Embryonic facial prominence (tissue), 1 donor: Measurements from ENCODE around the gene NXPH4.

ENCODE experiments used
- DNase-seq: peaks from one replicate; pipeline ENCODE4 v3.0.0-alpha.2; 2016; ENCODE audit errors: extremely low spot score

The NXPH4 gene

DNA sequence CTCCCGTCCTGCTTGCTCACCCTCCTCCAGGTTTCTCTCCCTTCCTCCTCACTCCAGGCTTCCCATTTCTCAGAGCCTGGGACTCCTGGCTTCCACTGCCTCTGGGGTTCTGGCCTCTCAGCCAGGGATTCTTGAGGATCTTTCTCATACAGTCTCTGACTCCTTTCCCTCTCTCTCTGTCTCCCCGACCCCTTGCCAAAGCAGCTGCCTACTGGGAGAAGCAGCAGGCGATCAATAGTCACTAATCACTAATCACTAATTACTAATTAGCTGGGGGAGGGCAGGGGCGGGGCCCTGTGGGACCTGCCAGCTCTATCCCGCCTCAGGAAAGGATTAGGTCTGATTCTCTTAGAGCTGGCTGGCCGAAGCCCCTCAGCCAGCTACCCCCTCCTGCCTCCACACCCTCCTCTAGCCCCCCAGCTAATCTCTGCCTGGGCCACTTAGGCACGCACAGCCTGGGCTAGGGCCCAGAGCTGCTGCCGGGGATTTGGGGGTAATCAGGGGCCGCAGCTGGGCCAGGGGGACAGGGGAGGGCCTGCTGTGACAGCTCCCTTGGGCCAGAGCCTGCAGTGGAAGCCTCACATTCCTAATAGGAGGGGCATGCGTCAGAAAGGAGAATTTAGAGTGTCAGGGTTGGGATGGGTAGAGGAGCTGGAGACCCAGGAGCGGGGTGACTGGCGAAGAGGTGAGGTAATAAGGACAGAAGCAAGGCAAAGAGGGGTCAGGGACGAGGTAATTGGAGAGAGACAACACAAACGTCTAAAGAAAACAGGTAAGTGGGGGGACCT lies 2.8 kb downstream of the NXPH4 start:
- no peak for DNase-seq

DNA sequence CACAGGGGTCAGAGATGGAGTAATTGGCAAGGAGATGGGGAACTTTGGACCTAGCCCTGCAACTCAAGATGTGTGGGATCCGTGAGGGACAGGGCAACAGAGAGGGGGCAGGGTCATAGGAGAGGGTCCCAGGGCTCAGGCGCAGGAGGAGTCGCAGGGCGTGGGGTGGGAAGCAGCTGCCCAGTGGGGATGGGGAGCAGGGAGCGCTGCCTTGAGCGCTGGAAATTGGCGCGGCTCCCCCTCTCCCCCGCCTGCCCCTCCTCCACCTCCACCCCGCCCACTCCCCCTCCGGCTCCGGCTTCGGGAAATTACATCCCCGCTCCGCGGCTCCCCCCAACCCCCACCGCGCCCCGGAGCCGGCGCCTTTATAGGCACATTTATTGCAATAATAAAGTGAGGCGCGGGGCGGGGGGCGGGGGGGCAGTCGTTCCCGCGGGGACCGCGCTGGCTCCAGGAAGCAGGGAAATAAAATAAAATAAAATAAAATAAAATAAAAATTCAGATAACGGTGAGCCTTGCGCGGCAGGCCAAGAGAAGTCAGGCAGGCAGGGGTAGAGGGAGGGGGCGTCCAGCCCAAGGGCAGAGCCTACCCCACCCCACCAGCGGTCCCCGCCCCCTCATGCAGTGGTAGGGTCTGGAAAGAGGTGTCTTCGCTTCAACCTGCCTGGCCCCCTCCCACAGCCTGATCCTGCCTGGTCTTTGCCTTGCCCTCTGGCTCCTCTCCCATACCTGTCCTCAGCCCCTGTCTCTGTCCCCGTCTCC lies 3.6 kb downstream of the NXPH4 start:
- no peak for DNase-seq

DNA sequence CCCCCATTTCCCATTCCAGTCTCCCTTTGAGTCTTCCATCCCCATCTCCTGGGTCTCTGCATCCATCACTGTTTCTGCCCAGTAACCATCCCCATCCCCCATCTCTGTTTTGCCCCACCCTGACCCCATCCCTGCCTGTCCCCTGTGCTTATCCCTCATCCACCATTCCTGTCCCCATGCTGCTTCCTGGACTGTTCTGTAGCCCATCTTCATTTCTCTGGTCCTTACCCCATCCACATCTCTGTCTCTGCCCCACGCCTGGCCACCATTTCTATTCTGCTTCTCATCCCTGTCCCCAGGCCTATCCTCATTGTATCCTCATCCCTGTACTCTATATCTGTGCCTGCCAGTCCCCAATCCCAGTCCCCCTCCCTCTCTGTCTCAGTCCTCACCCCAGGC lies 4.2 kb downstream of the NXPH4 start:
- no peak for DNase-seq

DNA sequence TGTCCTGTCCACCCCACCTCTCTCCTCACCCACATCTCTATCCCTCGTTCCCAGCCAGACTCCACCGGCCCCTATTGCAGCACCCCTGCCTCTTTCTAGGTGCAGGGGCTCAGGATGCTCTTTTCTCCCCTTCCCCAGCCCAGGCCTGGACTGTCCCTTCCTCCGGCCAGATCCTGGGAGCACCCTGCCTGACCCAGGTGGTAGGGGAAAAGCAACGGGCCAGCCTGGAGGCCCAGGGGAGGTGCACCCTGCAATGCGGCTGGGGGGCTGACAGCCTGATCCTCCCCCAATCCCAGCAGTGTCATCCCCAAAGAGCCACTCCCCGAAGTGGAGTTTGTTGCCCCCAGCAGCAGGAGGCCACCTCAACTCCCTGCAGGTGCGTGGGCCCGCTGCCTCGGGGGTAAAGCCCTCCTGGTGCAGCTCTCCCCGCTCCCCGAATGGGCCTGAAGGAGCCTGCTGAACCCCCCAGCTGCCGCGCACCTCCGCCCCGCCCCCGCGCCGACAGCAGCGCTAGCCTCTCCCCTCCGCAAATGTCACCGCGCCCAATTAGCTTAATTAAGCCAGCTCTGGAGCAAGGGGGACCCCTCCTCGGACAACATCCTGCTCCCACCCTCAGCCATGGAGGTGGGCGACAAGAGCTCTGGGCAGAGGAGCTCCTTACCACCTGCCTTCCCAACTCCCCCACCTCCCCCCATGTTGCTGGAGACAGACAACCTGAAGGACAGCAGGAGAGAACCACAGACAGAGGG lies 4.7 kb downstream of the NXPH4 start:
- no peak for DNase-seq

DNA sequence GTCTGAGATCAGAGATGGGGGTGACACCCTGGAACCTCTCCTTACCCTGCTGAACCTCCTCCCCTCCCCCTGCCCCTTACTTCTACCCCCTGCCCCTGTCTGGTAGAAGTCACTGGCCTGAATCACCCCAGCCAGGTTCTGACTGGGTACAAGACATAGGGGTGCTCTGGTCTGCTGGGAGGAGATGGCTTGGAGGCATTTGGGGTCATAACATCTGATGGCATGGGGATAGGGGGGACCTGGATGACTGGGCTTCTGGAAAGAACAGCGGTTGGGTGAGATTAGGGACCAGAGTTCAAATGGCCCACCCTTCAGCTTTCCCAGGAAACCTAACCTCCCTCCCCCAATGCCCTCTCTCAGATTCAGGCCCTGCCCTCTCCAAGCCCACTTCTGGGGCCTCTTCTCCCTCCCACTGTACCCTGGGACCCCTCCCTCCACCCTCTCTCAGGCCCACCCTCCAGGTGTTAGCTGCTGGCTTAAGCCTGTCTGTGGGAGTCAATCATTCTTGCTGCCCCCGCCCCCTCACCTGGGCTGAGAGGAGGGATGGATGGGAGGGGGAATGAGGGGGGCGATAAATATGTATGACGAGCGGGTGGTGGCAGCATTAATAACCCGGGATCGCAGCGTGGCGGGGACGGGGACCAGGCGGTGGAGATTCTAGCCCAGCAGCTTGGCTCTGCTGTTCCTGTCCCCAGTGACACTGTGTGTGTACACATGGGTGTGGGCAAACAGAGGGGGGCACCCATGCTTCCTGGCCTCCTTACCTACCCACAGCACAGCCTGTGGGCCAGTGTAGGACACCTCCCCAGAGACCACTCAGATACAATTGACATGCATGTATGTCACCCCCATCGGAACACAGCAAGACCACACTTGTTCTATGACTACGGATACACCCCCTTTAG lies 5.9 kb downstream of the NXPH4 start:
- DNase-seq, result no peak

DNA sequence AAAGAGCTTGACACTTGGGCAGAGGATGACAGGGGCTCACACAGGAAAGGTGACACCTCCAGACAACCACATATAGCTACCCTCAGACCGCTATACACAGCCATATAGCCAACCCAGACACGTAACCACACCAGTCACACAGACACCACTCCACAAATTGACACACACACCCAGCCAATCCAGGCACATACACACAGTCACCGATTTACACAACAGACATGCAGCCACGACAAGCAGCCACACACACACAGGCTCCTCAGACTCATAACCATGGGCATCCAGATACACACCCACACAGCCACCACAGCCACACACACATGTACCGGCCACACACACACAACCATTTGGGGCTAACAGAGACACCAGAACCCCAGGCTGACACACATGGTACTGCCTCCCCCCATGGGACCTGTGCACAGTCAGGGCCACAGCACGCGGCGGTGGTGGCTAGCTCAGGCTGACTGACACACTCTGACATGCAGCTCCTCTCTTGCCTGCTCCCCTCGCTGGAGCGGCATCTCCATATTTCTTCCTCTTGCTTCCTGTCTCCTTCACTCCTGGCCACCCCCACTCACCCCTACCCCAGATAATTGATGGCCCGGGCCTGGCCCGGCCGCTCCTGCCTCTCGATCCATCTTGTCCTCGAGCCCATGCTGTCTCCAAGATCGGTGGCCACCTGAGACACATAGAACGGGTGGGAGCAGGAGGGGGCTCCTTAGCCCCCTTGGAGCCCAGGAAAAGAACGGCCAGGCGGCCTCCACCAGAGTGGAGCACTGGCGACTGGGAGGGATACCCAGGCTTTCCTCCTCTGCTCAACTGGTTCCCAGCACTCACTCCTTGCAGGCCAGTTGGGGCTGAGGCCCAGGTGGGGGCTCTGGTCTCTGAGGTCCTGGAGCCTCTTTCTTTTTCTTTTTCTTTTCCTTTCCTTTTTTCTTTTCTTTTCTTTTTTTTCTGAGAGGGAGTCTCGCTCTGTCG lies 6.9 kb downstream of the NXPH4 start:
- no peak for DNase-seq

DNA sequence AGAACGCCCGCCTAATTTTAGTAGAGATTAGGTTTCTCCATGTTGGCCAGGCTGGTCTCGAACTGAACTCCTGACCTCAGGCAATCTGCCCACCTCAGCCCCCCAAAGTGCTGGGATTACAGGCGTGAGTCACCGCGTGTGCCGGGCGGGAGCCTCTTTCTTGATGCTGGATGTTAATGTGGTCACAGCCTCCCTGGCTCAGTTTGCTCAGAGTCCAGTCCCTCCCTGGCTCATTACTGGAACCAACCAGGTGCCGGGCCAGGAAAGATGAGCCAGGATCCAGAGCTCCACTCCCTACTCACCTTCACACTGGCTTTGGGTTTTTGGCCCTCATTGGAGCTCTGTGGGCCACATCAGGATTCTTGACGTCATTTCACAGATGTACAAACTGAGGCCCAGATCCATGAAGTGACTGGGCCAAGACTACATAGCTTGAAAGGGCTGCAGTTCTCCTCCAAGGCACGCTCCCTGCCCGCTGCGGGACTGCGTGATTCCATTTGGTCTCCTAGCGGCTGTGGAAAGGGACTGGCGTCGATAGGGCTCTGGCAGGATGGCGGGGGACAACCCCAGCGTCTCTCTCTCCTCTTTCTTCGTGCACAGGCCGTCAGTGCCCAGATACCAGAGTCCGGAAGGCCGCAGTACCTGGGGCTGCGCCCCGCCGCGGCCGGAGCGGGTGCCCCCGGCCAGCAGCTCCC lies 7.8 kb downstream of the NXPH4 start:
- DNase-seq, result no peak

DNA sequence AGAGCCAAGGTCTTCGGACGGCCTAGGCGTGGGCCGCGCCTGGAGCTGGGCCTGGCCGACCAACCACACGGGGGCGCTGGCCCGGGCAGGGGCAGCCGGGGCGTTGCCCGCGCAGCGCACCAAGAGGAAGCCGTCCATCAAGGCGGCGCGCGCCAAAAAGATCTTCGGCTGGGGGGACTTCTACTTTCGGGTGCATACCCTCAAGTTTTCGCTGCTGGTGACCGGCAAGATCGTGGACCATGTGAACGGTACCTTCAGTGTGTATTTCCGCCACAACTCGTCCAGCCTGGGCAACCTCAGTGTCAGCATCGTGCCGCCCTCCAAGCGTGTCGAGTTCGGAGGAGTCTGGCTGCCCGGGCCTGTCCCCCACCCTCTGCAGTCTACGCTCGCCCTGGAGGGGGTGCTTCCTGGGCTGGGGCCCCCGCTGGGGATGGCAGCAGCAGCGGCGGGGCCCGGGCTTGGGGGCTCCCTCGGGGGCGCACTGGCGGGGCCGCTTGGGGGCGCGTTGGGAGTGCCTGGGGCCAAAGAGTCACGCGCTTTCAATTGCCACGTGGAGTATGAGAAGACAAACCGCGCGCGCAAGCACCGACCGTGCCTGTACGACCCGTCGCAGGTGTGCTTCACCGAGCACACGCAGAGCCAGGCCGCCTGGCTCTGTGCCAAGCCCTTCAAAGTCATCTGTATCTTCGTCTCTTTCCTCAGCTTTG lies 8.5 kb downstream of the NXPH4 start:
- no peak for DNase-seq

DNA sequence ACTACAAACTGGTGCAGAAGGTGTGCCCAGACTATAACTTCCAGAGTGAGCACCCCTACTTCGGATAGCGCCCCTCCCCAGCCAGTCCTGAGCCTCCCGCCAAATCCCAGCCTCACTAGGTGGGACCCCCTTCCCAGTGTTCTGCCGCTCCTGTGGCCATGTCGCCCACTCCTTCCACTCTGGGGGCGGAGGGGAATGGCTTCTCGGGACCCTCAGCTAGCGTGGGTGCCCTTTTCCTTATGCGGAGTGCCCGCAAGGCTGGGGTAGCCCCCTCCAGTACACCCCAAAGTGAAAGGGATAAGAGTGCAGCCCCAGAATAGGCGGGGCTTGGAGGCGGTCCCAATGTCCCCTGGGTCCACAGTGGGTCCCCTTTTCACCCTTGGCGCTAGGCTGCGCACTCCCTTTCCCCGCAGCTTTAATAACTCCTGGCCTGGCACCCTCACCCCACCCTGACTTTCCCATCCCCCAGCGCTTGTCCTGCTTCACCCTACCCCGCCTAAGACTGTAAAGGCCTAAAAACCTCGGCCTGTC lies 9.2 kb downstream of the NXPH4 start:
- no peak for DNase-seq

DNA sequence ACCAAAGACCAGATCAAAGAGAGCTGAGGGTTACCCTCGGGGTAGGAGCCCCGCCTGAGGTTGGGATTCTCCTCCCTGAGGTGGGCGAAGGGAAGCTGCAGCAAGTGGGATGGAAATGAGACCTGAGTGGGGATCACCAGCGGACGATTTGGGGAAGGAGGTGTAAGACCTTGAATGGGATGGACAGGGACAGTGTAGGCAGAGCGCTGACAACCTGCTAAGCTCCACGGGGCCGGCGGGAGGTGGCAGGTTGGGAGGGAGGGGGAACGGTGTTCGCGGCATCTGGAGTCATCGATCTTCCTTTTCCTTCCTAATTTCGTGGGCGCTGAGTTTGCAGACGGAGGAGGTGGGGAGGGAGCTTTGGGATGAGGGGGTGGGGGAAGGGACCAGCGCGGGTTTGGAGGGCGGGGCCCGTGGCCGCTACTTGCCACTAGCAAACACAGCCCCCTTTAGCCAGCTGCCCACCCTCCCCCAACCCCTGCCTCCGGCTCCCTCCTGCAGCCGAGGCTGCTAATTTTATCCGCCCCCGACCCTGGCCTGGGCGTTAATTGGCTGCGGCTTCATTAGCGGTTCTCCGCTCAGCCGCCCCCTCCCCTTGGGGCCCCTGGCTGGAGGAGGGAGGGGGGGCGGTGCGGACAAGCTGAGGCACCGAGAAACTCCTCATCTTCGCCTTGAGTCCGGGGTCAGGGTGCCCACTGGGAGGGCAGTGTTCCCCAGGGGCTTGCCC lies 10.2 kb downstream of the NXPH4 start:
- no peak for DNase-seq

DNA sequence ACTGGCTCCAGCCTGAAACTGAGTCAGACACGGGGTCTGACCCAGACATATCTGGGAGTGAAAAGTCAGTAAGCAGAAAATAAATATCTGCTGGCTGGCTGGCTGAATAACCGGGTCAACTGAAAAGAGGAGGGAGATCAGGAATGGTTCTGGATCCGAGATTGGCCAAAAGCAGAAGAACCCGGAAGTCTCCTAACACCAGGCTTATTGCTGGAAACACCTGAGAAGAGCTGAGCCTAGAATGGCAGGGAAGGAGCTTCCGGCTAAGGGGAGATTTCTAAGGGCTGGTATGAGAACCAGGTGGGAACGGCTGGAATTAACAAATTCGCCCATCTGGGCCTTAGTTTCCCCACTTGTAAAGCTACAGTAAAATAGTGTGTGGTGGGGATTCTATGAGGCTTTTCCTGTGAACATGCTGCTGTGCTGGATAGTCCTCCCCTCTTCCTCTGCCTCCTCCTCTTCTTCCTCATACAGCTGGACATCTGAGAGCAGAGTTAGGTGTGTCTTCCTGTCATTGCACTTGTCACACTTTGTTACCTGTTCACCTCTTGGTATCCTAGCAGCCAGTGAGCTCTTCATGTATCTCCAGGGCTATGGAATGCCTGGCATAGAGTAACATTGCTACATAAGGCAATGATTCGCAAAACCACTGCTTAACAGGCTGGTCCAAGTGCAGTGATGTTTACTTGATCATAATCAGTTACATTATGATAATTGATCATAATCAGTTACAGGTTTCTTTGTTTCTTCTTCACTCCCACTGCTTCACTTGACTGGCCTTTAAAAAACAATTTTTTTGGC lies 10.9 kb downstream of the NXPH4 start:
- DNase-seq, result no peak

DNA sequence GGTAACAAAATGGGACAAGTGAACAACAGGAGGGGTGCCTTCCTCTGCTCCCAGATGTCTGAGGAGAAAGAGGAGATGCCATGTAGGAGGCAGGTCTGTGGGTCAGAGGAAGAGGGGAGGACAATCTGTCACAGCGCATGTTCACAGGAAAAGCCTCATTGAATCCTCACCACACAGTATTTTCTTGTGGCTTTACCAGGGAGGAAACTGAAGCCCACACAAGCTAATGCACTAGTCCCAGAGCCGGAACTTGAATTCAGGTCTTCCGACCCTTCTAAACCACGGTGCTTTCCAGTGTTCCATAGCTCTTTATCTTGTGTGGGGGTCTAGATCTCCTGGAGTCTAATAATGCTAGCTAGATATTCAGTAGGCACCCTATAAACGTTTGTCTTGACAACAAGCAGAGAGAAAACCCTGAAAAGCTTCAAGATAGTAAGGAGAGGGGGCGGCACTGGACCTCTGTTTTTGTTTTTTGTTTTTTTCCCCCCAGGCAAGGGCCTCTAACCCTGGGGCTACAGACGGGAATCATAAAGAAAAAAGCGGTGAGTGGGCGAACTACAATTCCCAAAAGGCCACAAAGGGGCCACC lies 12.5 kb downstream of the NXPH4 start:
- no peak for DNase-seq

DNA sequence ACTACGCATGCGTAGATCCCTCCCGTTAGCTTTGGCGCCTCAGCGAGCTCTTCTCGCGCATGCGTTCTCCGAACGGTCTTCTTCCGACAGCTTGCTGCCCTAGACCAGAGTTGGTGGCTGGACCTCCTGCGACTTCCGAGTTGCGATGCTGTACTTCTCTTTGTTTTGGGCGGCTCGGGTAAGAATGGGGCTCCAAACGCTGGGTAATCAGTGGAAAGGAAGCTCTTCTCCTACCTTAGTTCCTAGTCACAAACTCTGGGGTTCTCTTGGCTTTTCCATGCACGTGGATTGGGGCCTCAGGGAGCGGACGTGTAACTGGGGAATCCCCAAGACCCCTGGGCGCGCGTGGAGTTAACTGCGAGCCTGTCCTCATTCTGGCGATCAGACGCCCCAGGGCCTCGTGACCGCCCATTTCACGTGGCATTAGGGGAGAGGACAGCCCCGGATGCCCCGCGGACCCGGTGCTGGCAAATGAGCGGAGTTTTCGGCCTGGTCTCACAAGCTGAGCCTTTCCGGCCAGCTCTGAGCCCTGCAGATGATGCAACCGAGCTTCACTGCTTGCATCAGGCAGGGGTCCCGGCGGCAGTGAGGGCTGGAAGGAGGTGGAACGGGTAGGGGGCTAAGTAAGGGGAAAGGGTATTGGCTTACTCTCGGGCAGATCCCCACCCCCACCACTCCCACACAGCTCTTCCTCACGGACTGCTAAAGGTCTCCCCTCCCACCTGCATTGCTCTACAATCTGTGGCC lies 13.2 kb downstream of the NXPH4 start, which contains the start of gene SHMT2:
Gene SHMT2, plus strand, starts transcription at position 78 of the 747 bp plus-strand sequence. Its CDS starts 68 bp downstream, at position 146.
- peak; percentile 84 for DNase-seq

DNA sequence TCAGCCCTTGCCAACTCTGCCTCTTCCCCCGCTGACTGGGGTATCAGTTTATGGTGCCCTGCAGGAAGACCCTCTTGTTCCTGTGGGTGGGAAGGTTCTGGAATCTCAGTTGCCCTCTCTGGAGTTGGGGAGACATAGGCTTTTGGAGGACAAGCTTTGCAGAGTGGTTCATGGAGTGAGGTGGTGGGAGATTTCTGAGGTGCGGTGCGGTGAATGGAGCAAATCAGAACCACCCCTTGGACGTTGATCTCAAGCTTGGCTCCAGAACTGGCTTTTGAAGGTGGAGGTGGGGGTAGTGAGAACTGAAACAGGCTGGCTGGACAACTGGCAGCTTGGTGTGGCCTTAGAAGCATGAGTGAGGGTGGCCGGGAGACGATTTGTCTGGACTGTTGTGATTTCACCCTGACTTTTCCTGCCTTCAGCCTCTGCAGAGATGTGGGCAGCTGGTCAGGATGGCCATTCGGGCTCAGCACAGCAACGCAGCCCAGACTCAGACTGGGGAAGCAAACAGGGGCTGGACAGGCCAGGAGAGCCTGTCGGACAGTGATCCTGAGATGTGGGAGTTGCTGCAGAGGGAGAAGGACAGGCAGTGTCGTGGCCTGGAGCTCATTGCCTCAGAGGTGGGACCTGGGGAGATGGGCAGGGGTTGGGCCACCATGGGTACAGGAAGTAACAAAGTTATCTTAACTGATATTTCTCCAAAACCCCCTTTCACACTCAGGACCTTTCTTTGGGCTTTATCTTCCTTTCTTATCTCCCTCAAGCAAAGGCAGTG lies 14.0 kb downstream of the NXPH4 start:
- no peak for DNase-seq
